Stimulated activated CD4-positive, alpha-beta T cell treated with anti-CD3 and anti-CD28 coated beads, Interleukin-4, amount 100 ng/mL, for 24 hours (primary cell): ENCODE measurements around the gene IFNW1.
A peak's percentile ranks its signal among the peaks of the same experiment; 100 is the strongest.
"Not testable (repeated sequence)": the region's sequence is repeated elsewhere in the genome, so short reads cannot be mapped to it uniquely, and the experiment has no call there.

Source experiments
- DNase-seq: peaks from one replicate; pipeline ENCODE4 v3.0.0-alpha.2; 2020

Gene IFNW1

GRCh38 chr9:21141427-21141882 is at the start of gene IFNW1:
IFNW1 (minus strand) TSS chr9:21141832; CDS start chr9:21141570, 262 bp downstream.
- DNase-seq: no peak

- DNase-seq: not testable (repeated sequence)
Observed at GRCh38 chr9:21187487-21187886, 45.9 kb upstream of the IFNW1 start, which contains the start of gene IFNA4. IFNA4 (minus strand) TSS chr9:21187587; CDS start chr9:21187531, 56 bp downstream.

- DNase-seq: peak; percentile 15
Observed at GRCh38 chr9:21182810-21183736, 41.4 kb upstream of the IFNW1 start.

GRCh38 chr9:21174671-21175070 is 33.0 kb upstream of the IFNW1 start:
- no peak for DNase-seq

GRCh38 chr9:21172156-21172555 is 30.5 kb upstream of the IFNW1 start:
- no peak for DNase-seq

DNA sequence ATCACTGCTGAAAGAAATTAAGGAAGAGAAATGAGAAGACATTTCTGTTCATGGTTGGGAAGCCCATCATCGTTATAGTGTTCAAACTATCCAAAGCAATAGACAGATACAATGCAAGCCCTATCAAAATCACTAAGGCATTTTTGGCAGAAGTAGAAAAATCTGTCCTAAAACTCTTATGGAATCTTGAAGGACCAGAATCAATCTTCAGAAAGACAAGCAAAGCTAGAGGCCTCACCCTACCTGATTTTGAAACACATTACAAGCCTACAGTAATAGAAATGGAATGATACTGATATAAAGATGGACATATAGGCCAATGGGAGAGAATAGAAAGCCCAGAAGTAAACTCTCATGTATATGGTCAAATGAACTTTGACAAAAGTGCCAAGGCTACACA is 29.7 kb upstream of the IFNW1 start:
- DNase-seq: no peak

DNA sequence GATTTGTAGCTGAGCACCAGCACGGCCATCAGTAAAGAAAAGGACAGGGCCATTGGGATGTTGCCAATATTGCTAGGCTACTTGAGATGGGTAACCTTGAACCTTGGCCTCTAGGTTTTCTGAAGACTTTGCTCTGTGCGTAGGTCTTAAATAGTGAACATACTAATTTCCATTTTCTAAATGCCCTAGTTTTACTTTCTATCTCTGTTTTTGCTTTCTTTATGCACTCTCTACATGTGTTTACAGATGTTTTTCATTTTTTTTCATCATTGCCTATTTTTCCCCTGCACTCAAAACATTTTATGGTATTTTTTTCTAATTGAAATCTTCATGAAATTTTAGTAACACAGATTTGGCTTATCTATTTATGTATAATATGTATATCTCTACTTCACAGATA is 24.9 kb upstream of the IFNW1 start, which contains the start of gene IFNA21:
Gene IFNA21, minus strand, starts transcription at position 101 of the 400 bp plus-strand sequence. Its CDS starts 48 bp downstream, at position 53.
- not testable (repeated sequence) for DNase-seq

DNA sequence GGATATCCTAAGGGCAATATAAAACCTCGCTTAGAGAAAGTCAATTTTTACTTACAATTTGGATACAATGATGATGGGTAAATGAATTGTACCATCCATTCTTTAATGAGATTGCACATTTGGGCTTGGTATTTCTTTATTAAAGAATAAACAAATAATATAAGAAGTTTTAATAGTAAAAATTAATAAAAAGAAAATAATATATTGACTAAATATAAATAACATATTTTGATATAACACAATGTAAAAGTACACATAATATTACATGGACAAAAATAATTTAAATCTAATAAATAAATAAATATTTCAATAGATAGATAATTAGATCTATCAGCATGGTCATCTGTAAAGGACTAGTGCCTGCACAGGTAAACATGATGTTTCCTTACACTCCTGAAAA is 23.9 kb upstream of the IFNW1 start:
- DNase-seq: no peak

DNA sequence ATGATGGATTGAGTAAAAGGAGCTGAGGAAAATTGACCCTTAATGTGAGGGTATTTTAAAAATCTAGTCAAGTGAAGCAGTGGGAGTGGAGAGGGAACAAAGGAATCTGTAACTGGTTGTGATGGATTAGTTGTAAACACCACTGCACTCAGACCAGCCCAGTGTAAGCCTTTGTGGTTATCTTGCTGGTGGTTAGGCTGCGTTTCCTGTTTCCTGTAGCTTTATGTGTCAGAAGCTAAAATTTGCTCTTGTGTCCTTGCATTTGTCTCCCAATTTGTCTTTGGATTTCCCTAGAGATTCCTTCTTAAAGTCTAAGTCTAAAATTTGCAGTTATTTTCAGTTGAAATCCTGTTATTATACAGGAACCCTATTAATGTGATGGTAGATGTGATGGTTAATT is 18.5 kb upstream of the IFNW1 start:
- DNase-seq: no peak

- DNase-seq: no peak
Observed at GRCh38 chr9:21155501-21155900, 13.9 kb upstream of the IFNW1 start.

- DNase-seq: no peak
Observed at GRCh38 chr9:21154018-21154608, 12.5 kb upstream of the IFNW1 start.

GRCh38 chr9:21153336-21154017 is 11.8 kb upstream of the IFNW1 start:
- no peak for DNase-seq

DNA sequence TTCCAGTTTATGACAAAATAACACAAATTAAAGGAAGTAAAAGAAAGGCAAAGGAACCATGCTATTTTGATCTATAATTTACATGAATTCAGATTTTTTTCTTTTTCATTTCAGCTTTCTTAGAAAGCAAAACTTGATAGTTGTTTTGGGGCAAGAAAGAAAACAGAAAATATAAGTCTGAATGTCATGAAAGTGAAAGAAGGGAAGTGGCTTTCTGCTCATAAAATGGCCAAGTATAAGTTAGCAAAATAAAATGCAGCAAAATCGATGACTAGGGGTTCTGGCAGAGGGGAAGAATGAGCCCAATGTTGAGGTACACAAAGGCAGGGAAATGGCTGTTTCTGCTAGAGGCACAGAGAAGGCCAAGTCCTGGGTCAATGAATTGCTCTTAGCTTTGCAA is 3.0 kb upstream of the IFNW1 start:
- no peak for DNase-seq

DNA sequence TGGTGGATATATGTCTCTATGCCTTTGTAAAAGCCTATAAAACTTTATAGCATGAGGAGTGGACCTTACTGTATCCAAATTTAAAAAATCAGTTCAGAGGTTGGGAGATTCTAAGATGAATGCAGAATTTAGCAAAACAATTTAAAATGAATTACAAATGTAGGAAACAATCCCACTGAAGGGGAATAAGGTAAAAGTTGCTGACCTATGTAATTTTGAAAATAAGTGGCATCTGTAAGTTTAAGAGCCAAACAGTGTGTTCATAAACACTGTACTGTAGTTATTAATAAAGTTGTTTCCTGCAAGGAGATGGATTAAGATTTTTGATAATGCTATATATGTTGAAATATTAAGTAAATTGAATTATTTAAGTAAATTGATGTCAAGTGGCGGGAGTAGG is 4.6 kb downstream of the IFNW1 start:
- DNase-seq: no peak

GRCh38 chr9:21135736-21136135 is 5.9 kb downstream of the IFNW1 start:
- no peak for DNase-seq

- not testable (repeated sequence) for DNase-seq
Observed at GRCh38 chr9:21128186-21128585, 13.4 kb downstream of the IFNW1 start.

GRCh38 chr9:21121595-21122251 is 19.9 kb downstream of the IFNW1 start:
- DNase-seq: no peak

DNA sequence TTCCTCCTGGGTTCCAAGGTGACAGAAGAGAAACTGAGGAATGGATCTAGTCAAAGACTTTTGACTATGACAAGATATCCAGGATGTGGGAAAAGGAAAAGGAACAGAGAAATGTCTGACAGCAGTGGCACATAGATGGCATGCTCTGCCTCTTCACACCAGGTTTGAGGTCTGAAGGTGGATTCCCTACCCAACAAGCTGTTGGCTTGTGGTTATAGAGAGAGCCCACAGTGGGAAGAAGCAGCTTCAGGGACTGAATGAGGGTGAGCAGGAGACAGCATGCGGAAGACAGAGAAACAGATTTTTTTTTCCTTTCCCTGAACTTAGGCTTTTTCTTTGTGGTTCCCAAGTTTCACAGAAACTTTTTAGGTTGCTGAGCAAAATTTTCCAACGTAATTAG is 20.6 kb downstream of the IFNW1 start:
- no peak for DNase-seq

- no peak for DNase-seq
Observed at GRCh38 chr9:21119093-21119770, 22.4 kb downstream of the IFNW1 start.

DNA sequence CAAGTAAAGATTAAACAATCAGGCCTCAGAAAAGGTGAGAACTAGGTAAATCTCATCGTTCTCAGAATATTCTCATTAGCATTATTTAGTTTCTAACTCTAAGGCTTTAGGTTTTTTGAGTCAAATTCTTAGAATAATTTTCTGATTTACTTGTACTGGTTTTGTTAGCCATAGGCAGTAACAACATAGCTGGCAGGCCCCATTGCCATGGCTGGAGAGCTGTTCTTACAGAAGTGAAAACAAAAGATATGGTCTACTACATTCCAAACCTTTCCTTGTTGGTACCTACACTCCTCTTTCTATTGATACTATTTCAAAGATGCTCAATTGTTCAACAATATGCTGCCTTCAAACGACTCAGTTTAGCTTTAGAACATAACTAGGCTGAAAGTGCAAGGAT is 27.3 kb downstream of the IFNW1 start:
- no peak for DNase-seq

DNA sequence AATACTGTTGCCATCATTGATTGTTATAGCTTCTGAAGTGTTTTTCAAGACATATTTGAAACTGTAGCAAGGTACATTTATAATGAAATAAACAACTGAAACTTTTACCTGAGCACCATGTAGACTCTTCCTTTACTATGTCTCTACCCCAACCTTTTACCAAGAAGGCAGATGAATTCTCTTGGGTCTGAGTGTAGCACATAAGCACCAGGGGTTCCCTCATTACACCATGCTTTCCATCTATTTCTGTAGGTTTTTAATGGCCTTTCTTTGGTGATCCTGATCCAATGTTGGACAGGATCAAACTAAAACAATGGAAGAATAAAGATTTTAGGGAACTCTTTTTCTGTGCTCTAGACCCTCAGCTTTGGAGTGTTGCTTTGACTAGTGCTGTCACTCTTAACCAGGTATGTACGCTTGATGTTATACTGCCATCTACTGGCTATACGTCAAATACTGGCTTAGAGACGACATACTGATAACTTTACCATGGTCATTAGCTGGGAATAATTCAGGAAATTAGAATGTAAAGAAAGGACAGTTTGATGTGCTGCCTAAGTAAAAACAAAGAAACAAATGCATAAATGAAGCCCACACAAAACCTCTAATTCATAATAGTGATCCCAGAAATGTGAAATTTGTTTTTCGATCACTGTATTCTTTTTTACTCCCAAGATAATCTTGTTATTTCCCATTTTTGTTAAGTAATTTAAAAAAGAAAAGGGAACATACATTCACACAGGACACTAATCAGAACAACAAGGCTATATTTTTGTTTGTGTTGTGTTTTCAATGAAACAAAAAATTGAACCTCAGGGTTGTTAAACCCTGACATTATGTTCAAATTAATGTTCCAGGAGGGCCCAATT is 30.7 kb downstream of the IFNW1 start:
- peak; percentile 24 for DNase-seq
